ENCODE measurements around the gene NDUFAB1.
"Not testable (repeated sequence)": the region's sequence is repeated elsewhere in the genome, so short reads cannot be mapped to it uniquely, and the experiment has no call there.

The NDUFAB1 gene

DNA sequence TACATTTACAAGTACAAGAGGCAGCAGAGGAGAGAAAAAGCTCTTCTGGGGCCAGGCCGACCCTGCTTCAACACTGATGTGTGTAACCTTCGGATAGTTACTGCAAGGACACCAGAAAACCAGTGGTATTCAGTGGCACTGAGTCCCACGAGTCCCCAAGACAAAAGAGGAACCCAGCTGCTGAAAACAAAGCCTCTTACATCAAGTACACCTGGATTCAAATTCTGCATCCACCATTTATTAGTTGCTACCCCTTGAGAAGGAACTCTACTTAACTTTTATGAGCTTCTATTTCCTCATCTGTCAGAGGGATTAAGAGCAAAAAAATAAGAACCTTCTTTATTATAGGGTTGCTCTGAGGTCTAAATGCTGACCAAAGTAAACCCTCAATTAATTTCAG lies 41.6 kb downstream of the NDUFAB1 start:
- DNase-seq (ENCODE audit: low read depth), result no peak
- TF ChIP-seq, protein P1, sequence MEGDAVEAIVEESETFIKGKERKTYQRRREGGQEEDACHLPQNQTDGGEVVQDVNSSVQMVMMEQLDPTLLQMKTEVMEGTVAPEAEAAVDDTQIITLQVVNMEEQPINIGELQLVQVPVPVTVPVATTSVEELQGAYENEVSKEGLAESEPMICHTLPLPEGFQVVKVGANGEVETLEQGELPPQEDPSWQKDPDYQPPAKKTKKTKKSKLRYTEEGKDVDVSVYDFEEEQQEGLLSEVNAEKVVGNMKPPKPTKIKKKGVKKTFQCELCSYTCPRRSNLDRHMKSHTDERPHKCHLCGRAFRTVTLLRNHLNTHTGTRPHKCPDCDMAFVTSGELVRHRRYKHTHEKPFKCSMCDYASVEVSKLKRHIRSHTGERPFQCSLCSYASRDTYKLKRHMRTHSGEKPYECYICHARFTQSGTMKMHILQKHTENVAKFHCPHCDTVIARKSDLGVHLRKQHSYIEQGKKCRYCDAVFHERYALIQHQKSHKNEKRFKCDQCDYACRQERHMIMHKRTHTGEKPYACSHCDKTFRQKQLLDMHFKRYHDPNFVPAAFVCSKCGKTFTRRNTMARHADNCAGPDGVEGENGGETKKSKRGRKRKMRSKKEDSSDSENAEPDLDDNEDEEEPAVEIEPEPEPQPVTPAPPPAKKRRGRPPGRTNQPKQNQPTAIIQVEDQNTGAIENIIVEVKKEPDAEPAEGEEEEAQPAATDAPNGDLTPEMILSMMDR (IDR thresholded peaks at IDR 0.05; ENCODE audit: insufficient read depth, low read depth, low read length, missing control alignments), result no peak

DNA sequence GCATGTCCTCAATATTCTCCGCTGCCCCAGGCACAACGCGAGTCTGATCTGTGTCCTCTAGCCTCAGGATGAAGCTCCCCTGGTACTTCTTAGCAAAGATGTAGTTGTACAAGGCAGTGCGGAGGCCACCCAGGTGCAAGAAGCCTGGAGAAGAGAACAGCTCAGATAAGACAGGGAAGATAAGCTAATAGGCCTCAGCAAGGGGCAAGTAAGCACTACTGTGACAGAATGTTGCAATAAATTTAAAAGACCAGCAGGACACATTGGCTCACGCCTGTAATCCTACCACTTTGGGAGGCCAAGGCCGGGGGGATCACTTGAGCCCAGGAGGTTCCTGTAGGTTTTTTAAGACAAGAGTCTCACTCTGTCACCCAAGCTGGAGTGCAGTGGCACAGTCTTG lies 44.0 kb downstream of the NDUFAB1 start:
- DNase-seq (ENCODE audit: low read depth), result no peak
- H3K4me3 ChIP-seq (ENCODE audit: low read length), result no peak overlapping the region
- TF ChIP-seq, protein P1 (IDR thresholded peaks at IDR 0.05; ENCODE audit: insufficient read depth, low read depth, low read length, missing control alignments), result no peak

More for the DNA sequence above, 41.6 kb downstream of the NDUFAB1 start:
- no peak overlapping the region for H3K4me3 ChIP-seq (ENCODE audit: low read length)

DNA sequence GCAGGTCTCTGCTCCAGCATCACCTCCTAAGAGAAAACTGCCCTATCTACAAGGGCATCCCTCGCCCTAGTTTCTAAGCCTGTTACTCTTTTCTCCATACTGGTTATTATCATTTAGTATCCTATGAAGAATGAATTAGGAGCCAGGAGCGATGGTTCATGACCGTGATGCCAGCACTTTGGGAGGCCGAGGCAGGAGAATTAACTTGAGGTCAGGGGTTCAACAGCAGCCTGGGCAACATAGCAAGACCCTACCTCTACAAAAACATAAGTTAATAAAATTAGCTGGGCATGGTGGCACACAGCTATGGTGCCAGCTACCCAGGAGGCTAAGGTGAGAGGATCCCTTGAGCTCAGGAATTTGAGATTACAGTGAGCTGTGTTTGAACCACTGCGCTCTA lies 46.2 kb downstream of the NDUFAB1 start:
- DNase-seq (ENCODE audit: low read depth), result no peak
- TF ChIP-seq, protein P1 (IDR thresholded peaks at IDR 0.05; ENCODE audit: insufficient read depth, low read depth, low read length, missing control alignments), result no peak
- H3K4me3 ChIP-seq (ENCODE audit: low read length), result no peak overlapping the region

DNA sequence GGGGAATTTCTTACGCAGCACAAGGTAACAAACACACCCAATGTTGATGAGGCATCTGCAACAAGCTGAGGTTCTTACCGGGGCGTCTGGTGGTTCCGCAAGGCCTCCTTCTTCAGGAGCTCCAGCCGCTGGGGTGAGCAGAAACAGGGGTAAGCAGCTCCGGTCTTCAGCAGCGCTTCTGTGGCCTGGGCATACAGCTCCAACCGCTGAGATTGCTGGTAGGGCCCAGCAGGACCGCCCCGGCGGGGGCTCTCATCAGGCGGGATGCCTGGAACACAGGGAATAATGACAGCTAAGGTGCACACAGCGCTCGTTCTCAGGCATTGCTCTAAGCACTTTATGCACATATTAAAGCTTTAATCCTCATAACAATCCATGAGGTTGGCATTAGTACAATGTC lies 51.7 kb downstream of the NDUFAB1 start:
- TF ChIP-seq, protein P1 (IDR thresholded peaks at IDR 0.05; ENCODE audit: insufficient read depth, low read depth, low read length, missing control alignments), result no peak
- DNase-seq (ENCODE audit: low read depth), result no peak
- no peak overlapping the region for H3K4me3 ChIP-seq (ENCODE audit: low read length)

DNA sequence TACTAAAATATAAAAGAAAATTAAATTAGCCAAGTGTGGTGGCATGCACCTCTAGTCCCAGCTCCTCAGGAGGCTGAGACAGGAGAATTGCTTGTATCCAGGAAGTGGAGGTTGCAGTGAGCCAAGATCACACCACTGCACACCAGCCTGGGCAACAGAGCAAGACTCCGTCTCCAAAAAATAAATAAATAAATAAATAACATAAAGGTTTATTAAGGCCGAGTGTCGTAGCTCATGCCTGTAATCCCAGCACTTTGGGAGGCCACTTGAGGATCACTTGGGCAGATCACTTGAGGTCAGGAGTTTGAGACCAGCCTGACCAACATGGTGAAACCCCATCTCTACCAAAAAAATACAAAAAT lies 55.3 kb downstream of the NDUFAB1 start:
- H3K4me3 ChIP-seq (ENCODE audit: low read length); DNase-seq (ENCODE audit: low read depth): not testable (repeated sequence)

DNA sequence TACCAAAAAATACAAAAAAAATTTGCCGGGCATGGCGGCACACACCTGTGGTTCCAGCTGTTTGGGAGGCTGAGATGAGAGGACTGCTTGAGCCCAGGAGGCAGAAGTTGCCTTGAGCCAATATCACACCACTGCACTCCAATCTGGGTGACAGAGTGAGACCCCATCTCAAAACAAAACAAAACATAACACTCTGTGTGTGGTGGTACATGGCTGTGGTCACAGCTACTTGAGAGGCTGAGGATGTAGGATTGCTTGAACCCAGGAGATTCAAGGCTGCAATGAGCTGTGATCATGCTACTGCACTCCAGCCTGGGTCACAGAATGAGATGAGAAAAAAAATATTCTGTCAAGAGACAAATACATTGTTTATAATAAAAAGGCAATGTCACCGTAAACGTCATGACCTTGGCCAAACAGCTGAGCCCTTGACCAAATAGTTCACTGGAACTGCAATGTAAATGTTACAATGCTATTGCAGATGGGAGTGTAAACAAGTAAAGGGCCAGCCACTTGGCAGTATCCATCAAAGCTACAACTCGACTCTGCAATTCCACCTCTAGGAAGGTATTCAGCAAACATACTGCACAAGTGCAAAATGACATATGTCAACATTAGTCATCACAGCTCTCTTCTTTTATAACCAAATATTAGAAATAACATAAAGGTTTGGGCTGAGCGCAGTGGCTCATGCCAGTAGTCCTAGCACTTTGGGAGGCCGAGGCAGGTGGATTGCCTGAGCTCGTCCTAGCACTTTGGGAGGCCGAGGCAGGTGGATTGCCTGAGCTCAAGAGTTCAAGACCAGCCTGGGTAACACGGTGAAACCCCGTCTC lies 55.9 kb downstream of the NDUFAB1 start:
- no peak overlapping the region for H3K4me3 ChIP-seq (ENCODE audit: low read length)
- TF ChIP-seq, protein P1 (IDR thresholded peaks at IDR 0.05; ENCODE audit: insufficient read depth, low read depth, low read length, missing control alignments), result no peak
- DNase-seq (ENCODE audit: low read depth), result peak; percentile 42

DNA sequence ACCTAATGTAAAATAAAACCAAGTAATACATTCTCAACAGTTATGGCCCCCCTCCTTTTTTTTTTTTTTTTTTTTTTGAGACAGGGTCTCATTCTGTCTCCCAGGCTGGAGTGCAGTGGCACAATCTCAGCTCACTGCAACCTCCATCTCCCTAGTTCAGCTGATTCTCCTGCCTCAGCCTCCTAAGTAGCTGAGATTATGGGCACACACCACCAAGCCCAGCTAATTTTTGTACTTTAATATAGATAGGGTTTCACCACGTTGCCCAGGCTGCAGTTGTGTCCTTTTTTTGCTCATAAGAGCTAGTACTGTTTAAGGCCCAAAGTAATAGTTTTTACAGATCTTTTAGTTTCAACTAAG lies 57.2 kb downstream of the NDUFAB1 start:
- TF ChIP-seq, protein P1 (IDR thresholded peaks at IDR 0.05; ENCODE audit: insufficient read depth, low read depth, low read length, missing control alignments), result no peak
- no peak for DNase-seq (ENCODE audit: low read depth)
- H3K4me3 ChIP-seq (ENCODE audit: low read length), result no peak overlapping the region
